Panc1 (cell line): ENCODE data around the gene FEV. TPM values are rescaled to one million over a fixed set of nuclear protein-coding genes. Genes with fewer than 3 reads are reported as not detected.
A peak's percentile ranks its signal among the peaks of the same experiment; 100 is the strongest.
"Not testable (repeated sequence)": the region's sequence is repeated elsewhere in the genome, so short reads cannot be mapped to it uniquely, and the experiment has no call there.

Experiments used
- ATAC-seq: fragments of 200-7000 bp; cut with Tn5 transposase; 2 replicates; pipeline ENCODE4 v1.9.1; 2020; ENCODE audit warnings: mild to moderate bottlenecking, moderate library complexity
- BruUV-seq: library from RNA; stranded (reverse); fragments of 400-500 nt; replicated peaks from 2 replicates; lab custom pipeline; 2021; lab: Mats Ljungman, UMichigan
- CTCF ChIA-PET: fragments of 300-600 bp; sonication (Branson Sonifier 250); formaldehyde crosslinking; loops from one replicate; lab custom pipeline; 2022; ENCODE audit warnings: antibody characterized with exemption; lab: Charles Lee
- POLR2A ChIA-PET: fragments of 300-600 bp; sonication (Branson Sonifier 250); formaldehyde crosslinking; loops from one replicate; lab custom pipeline; 2022; ENCODE audit warnings: antibody characterized with exemption; lab: Charles Lee
- DNase-seq: peaks from one replicate; pipeline ENCODE4 v3.0.0-alpha.2; 2010; ENCODE audit warnings: low read depth, low spot score
- H3K27ac ChIP-seq: 2 replicates; pipeline ENCODE4 v1.5.1; 2011; ENCODE audit warnings: mild to moderate bottlenecking, low read length, inconsistent platforms
- H3K27me3 ChIP-seq: fragments of 200-500 bp; sonication (Bioruptor generic); 2 replicates; pipeline ENCODE4 v1.6.0; 2014; ENCODE audit warnings: low read length, inconsistent platforms; ENCODE audit not compliant: control insufficient read depth, insufficient read depth
- H3K36me3 ChIP-seq: fragments of 200-500 bp; sonication (Bioruptor generic); 2 replicates; pipeline ENCODE4 v1.5.1; 2014; ENCODE audit warnings: inconsistent platforms, mild to moderate bottlenecking, low read length, moderate library complexity; ENCODE audit not compliant: control insufficient read depth, insufficient read depth
- H3K4me1 ChIP-seq: 2 replicates; pipeline ENCODE4 v1.5.1; 2011; ENCODE audit warnings: inconsistent platforms, mild to moderate bottlenecking, low read length, moderate library complexity; ENCODE audit not compliant: control insufficient read depth, insufficient read depth
- H3K4me3 ChIP-seq, 2 experiments: 2 replicates each; pipeline ENCODE4 v1.5.1; 2011 to 2012; ENCODE audit warnings: low read depth in 2 of 2, low read length in 2 of 2, mild to moderate bottlenecking in 2 of 2, inconsistent platforms in 1 of 2, moderate library complexity in 1 of 2
- H3K9me3 ChIP-seq: fragments of 200-500 bp; sonication (Bioruptor generic); 2 replicates; pipeline ENCODE4 v1.5.1; 2014; ENCODE audit warnings: low read depth, mild to moderate bottlenecking, inconsistent platforms, low read length, moderate library complexity; ENCODE audit not compliant: control insufficient read depth, insufficient read depth
- POLR2AphosphoS5 ChIP-seq: IDR thresholded peaks from 2 replicates; pipeline ENCODE4 v1.6.1; 2012; ENCODE audit warnings: mild to moderate bottlenecking, low read depth, low read length, moderate library complexity
- SIN3A ChIP-seq: IDR thresholded peaks from 2 replicates; pipeline ENCODE4 v1.6.1; 2012; ENCODE audit warnings: low read depth, mild to moderate bottlenecking, low read length, moderate library complexity, borderline replicate concordance; ENCODE audit not compliant: insufficient read depth
- TCF7L2 ChIP-seq: IDR thresholded peaks from 2 replicates; pipeline ENCODE4 v1.6.1; 2011; ENCODE audit warnings: mild to moderate bottlenecking, low read depth, low read length, inconsistent platforms
- in situ Hi-C: cut with HindIII; loops from 2 replicates; pipeline ENCODE4 v1.10.0; 2016; ENCODE audit warnings: low sequenced_read_pairs, low pct_unique_long_range_greater_than_20kb
- intact Hi-C: fragments of 100-400 bp; cut with micrococcal nuclease; formaldehyde crosslinking; loops from one replicate; pipeline ENCODE4 v1.10.0; 2022; ENCODE audit not compliant: unreplicated experiment
- microRNA-seq: library from miRNA; unstranded; fragments of <30 nt; microRNA quantifications from one replicate; pipeline ENCODE4 v1.1.0, GENCODE V29; 2020; ENCODE audit not compliant: unreplicated experiment
- total RNA-seq: library from RNA; stranded (reverse); gene quantifications from one replicate; pipeline ENCODE4 v1.2.1, GENCODE V29; 2021; ENCODE audit not compliant: unreplicated experiment
- TF ChIP-seq, protein P1 (sequence below): fragments of 450-650 bp; IDR thresholded peaks from 2 replicates; pipeline ENCODE4 v1.5.1; 2017; ENCODE audit warnings: mild to moderate bottlenecking
- TF ChIP-seq, protein P2 (sequence below), 2 experiments: IDR thresholded peaks; 2 replicates each; pipeline ENCODE4 v1.6.1; 2011 to 2012; ENCODE audit warnings: low read depth in 2 of 2, control low read depth in 1 of 2, low read length in 1 of 2, mild to moderate bottlenecking in 1 of 2, moderate library complexity in 1 of 2; ENCODE audit not compliant: insufficient read depth in 1 of 2

The FEV gene
- total RNA-seq, 1 experiment from 2014 or later, result not detected

DNA sequence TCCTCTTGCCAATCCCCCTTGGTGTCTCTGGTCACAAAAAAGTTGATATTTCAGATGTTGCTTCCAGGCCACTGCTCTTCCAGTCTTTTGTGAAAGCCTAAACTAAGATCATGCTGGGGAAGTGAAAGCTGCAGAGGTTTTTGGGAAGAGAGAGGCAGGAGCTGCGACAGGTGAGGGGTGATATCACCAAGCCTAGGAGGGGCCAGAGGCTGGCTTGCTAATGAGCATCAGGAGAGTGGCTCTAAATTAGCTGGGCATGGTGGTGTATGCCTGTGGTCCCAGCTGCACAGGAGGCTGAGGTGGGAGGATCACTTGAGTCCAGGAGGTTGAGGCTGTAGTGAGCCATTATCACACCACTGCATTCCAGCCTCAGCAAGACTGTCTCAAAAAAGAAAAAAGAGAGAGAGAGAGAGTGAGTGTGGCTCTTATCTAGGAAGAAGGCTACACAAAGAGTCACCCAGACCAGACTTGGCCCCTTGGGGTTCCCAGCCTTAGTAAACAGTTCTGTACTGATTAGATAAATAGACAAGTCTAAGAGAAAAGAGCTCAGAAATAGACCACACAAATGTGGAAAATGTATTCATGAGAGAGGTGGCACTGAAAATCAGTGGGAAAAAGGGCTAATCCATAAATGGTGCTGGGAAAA, 40.1 kb downstream of the FEV start:
- Histone ChIP-seq H3K27me3 (no peaks in the 10 kb centered on the region; the same call in 1 of the 2 replicates), H3K27ac (no peak overlapping the region), H3K36me3 (no peaks in the 10 kb centered on the region), H3K4me1 (no peaks in the 10 kb centered on the region), H3K4me3 (no peak overlapping the region), H3K9me3 (no peaks in the 10 kb centered on the region)
- TF ChIP-seq, protein P1, sequence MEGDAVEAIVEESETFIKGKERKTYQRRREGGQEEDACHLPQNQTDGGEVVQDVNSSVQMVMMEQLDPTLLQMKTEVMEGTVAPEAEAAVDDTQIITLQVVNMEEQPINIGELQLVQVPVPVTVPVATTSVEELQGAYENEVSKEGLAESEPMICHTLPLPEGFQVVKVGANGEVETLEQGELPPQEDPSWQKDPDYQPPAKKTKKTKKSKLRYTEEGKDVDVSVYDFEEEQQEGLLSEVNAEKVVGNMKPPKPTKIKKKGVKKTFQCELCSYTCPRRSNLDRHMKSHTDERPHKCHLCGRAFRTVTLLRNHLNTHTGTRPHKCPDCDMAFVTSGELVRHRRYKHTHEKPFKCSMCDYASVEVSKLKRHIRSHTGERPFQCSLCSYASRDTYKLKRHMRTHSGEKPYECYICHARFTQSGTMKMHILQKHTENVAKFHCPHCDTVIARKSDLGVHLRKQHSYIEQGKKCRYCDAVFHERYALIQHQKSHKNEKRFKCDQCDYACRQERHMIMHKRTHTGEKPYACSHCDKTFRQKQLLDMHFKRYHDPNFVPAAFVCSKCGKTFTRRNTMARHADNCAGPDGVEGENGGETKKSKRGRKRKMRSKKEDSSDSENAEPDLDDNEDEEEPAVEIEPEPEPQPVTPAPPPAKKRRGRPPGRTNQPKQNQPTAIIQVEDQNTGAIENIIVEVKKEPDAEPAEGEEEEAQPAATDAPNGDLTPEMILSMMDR, result no peak
- TF ChIP-seq, protein P2, sequence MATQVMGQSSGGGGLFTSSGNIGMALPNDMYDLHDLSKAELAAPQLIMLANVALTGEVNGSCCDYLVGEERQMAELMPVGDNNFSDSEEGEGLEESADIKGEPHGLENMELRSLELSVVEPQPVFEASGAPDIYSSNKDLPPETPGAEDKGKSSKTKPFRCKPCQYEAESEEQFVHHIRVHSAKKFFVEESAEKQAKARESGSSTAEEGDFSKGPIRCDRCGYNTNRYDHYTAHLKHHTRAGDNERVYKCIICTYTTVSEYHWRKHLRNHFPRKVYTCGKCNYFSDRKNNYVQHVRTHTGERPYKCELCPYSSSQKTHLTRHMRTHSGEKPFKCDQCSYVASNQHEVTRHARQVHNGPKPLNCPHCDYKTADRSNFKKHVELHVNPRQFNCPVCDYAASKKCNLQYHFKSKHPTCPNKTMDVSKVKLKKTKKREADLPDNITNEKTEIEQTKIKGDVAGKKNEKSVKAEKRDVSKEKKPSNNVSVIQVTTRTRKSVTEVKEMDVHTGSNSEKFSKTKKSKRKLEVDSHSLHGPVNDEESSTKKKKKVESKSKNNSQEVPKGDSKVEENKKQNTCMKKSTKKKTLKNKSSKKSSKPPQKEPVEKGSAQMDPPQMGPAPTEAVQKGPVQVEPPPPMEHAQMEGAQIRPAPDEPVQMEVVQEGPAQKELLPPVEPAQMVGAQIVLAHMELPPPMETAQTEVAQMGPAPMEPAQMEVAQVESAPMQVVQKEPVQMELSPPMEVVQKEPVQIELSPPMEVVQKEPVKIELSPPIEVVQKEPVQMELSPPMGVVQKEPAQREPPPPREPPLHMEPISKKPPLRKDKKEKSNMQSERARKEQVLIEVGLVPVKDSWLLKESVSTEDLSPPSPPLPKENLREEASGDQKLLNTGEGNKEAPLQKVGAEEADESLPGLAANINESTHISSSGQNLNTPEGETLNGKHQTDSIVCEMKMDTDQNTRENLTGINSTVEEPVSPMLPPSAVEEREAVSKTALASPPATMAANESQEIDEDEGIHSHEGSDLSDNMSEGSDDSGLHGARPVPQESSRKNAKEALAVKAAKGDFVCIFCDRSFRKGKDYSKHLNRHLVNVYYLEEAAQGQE (IDR thresholded peaks at IDR 0.05; ENCODE audit: insufficient read depth in 1 of 2, low read depth in 2 of 2, low read length in 1 of 2), result no peak
- no peak for TF ChIP-seq TCF7L2
- TF ChIP-seq SIN3A, result no peak
- TF ChIP-seq POLR2AphosphoS5, result no peak
- ChIA-PET CTCF (interaction anchor here (0.6 kb wide), 1 partner anchor 100 kb away, joined by 9 read pairs; no protein-coding TSS in a partner anchor), POLR2A (no interaction called here)
- ATAC-seq (no peak), DNase-seq (no peak)
- intact Hi-C loops (no loop called here), in situ Hi-C loops (no loop called here)
- BruUV-seq, result no TSS peak

DNA sequence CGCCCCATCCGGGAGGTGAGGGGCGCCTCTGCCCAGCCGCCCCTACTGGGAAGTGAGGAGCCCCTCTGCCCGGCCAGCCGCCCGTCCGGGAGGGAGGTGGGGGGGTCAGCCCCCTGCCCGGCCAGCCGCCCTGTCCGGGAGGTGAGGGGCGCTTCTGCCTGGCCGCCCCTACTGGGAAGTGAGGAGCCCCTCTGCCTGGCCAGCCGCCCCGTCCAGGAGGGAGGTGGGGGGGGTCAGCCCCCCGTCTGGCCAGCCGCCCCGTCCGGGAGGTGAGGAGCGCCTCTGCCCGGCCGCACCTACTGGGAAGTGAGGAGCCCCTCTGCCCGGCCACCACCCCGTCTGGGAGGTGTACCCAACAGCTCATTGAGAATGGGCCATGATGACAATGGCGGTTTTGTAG, 53.2 kb downstream of the FEV start:
- in situ Hi-C loops, POLR2A ChIA-PET, BruUV-seq, CTCF ChIA-PET, H3K4me1 ChIP-seq, H3K9me3 ChIP-seq, DNase-seq, H3K36me3 ChIP-seq, H3K27me3 ChIP-seq, intact Hi-C loops, H3K4me3 ChIP-seq, ATAC-seq, H3K27ac ChIP-seq: not testable (repeated sequence)

Small RNAs within 50 kb of the gene (microRNA-seq; reads per million reads assigned to microRNA genes)
- 43.8 reads per million, percentile 46 among the genes with 10 or more reads in this experiment for gene MIR375

Other genes with a start within 250 kb of the FEV start
- 7.7 TPM for gene CYP27A1, start 203.0 kb downstream of the FEV start, total RNA-seq
- not detected for gene PRKAG3, start 153.4 kb downstream of the FEV start, total RNA-seq
- 8.1 TPM for gene WNT6, start 125.4 kb downstream of the FEV start, total RNA-seq
- gene WNT10A, start 104.3 kb downstream of the FEV start, total RNA-seq, result 9.2 TPM
- gene CDK5R2, start 25.5 kb downstream of the FEV start, total RNA-seq, result 1.3 TPM
- not detected for gene CRYBA2, start 8.2 kb upstream of the FEV start, total RNA-seq
- 0.33 TPM for gene CFAP65, start 56.3 kb upstream of the FEV start, total RNA-seq
- 0.23 TPM for gene IHH, start 75.7 kb upstream of the FEV start, total RNA-seq
- 18.2 TPM for gene NHEJ1, start 175.6 kb upstream of the FEV start, total RNA-seq
- 3.3 TPM for gene SLC23A3, start 184.8 kb upstream of the FEV start, total RNA-seq
- gene CNPPD1, start 191.7 kb upstream of the FEV start, total RNA-seq, result 55.7 TPM
- 106 TPM for gene RETREG2, start 193.1 kb upstream of the FEV start, total RNA-seq
- gene ZFAND2B, start 221.6 kb upstream of the FEV start, total RNA-seq, result 43.2 TPM
- gene ABCB6, start 233.8 kb upstream of the FEV start, total RNA-seq, result 19.0 TPM
- gene ATG9A, start 244.5 kb upstream of the FEV start, total RNA-seq, result 75.1 TPM
- gene ANKZF1, start 244.6 kb upstream of the FEV start, total RNA-seq, result 36.2 TPM